ENCODE measurements around the gene CHST14. TPM values are rescaled to one million over a fixed set of nuclear protein-coding genes. Genes with fewer than 3 reads are reported as not detected.

The CHST14 gene
- polyA plus RNA-seq, 1 donor from 2014 or later, result 0.71 TPM

Other genes with a start within 250 kb of the CHST14 start
- gene PAK6, start 231.9 kb upstream of the CHST14 start, polyA plus RNA-seq, result 32.4 and 38.9 TPM in 2 replicates
- gene ANKRD63, start 187.9 kb upstream of the CHST14 start, polyA plus RNA-seq, result 2.1 TPM in 1 of 2 replicates, not detected in the other
- 7.4 and 9.2 TPM in 2 replicates for gene PLCB2, start 163.0 kb upstream of the CHST14 start, polyA plus RNA-seq
- 14.8 and 15.7 TPM in 2 replicates for gene INAFM2, start 147.3 kb upstream of the CHST14 start, polyA plus RNA-seq
- not detected in 2 replicates for gene CCDC9B, start 130.0 kb upstream of the CHST14 start, polyA plus RNA-seq
- not detected in 2 replicates for gene PHGR1, start 120.0 kb upstream of the CHST14 start, polyA plus RNA-seq
- gene DISP2, start 112.8 kb upstream of the CHST14 start, polyA plus RNA-seq, result 5.0 and 26.0 TPM in 2 replicates
- gene KNSTRN, start 88.3 kb upstream of the CHST14 start, polyA plus RNA-seq, result 34.6 and 38.3 TPM in 2 replicates
- 28.6 and 36.1 TPM in 2 replicates for gene IVD, start 65.2 kb upstream of the CHST14 start, polyA plus RNA-seq
- 22.8 and 24.3 TPM in 2 replicates for gene BAHD1, start 30.0 kb upstream of the CHST14 start, polyA plus RNA-seq
- 28.4 and 34.2 TPM in 2 replicates for gene CCDC32, start 94.1 kb downstream of the CHST14 start, polyA plus RNA-seq
- gene RPUSD2, start 98.3 kb downstream of the CHST14 start, polyA plus RNA-seq, result 8.1 and 13.2 TPM in 2 replicates
- gene KNL1, start 123.3 kb downstream of the CHST14 start, polyA plus RNA-seq, result 0.38 and 2.4 TPM in 2 replicates
- gene RAD51, start 224.2 kb downstream of the CHST14 start, polyA plus RNA-seq, result 0.22 TPM in 1 of 2 replicates, not detected in the other

All from neural cell (in vitro differentiated cells).